GM18498 (cell line): Measurements from ENCODE around the gene CHRNE.

Source experiments
- ATAC-seq: cut with Tn5 transposase; IDR thresholded peaks from one replicate; pipeline ENCODE4 v1.9.1; 2021; ENCODE audit warnings: mild to moderate bottlenecking, moderate library complexity; ENCODE audit not compliant: unreplicated experiment

Gene CHRNE

GRCh38 chr17:4903051-4903818 lies at the start of gene CHRNE:
Gene CHRNE, minus strand, starts transcription at chr17:4903098. Its CDS starts 35 bp downstream, at chr17:4903063.
- ATAC-seq = no peak

- ATAC-seq = no peak
Observed at GRCh38 chr17:4951486-4951885, 48.6 kb upstream of the CHRNE start.

GRCh38 chr17:4950746-4951204 lies 47.9 kb upstream of the CHRNE start, which contains the start of gene ENO3:
Gene ENO3, plus strand, starts transcription at chr17:4951119. Its CDS starts 711 bp downstream, at chr17:4951830.
- ATAC-seq = no peak

- ATAC-seq = peak; percentile 3
Observed at GRCh38 chr17:4950075-4950745, 47.3 kb upstream of the CHRNE start.

GRCh38 chr17:4949321-4950074 lies 46.6 kb upstream of the CHRNE start:
- peak; percentile 36 for ATAC-seq

- peak; percentile 37 for ATAC-seq
Observed at GRCh38 chr17:4948931-4949320, 46.0 kb upstream of the CHRNE start.

- peak; percentile 20 for ATAC-seq
Observed at GRCh38 chr17:4948166-4948930, 45.5 kb upstream of the CHRNE start, which contains the start of gene PFN1. Gene PFN1, minus strand, starts transcription at chr17:4948530. Its CDS starts 136 bp downstream, at chr17:4948394.

- no peak for ATAC-seq
Observed at GRCh38 chr17:4947411-4948165, 44.7 kb upstream of the CHRNE start.

GRCh38 chr17:4947010-4947410 lies 44.1 kb upstream of the CHRNE start:
- ATAC-seq = no peak

- ATAC-seq = no peak
Observed at GRCh38 chr17:4946312-4946976, 43.5 kb upstream of the CHRNE start.

- no peak for ATAC-seq
Observed at GRCh38 chr17:4945944-4946280, 43.0 kb upstream of the CHRNE start.

GRCh38 chr17:4945176-4945943 lies 42.5 kb upstream of the CHRNE start:
- ATAC-seq = no peak

- no peak for ATAC-seq
Observed at GRCh38 chr17:4944554-4945175, 41.8 kb upstream of the CHRNE start.

- no peak for ATAC-seq
Observed at GRCh38 chr17:4944163-4944553, 41.3 kb upstream of the CHRNE start.

- ATAC-seq = no peak
Observed at GRCh38 chr17:4942760-4943508, 40.0 kb upstream of the CHRNE start.

- no peak for ATAC-seq
Observed at GRCh38 chr17:4941319-4941610, 38.4 kb upstream of the CHRNE start.

- no peak for ATAC-seq
Observed at GRCh38 chr17:4940555-4941318, 37.8 kb upstream of the CHRNE start.
